ENCODE data around the gene NTMT1. TPM values are rescaled to one million over a fixed set of nuclear protein-coding genes. Genes with fewer than 3 reads are reported as not detected.

NTMT1 gene
- total and polyA plus RNA-seq, 10 of the 15 experiments (the other 5 are each of a cell fraction or from before 2014, with no cell fraction given): 12.8 to 85.4 (median 39.3) TPM

DNA sequence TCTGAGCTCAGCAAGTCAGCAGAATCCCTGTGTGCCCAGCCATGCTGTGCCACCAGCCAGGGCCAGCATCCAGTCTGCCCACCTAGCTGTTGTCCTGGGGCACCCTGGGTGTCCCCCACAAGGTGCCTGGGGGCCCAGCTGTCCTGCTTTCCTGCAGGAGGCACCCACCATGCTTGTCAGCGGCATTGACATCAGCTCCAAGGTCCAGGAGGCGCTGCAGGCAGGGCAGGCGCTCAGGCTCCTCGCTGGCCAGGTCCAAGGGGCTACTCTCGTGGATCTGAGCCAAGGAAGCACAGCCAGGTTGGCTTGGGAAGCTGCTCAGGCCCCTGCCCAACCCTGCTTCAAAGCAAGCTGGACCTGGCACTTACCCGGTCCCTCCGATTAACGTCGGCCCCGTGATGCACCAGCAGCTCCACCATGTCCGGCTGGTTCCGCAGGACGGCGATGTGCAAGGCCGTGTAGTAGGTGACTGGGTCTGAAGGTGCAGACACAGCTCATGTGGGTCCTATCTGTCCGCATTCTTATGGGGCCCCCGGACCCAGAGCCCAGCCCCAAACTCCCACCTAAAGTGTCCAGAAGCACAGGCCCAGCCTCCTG is 13.2 kb downstream of the NTMT1 start:
- Histone ChIP-seq H3K27ac (ENCODE audit: control insufficient read depth, insufficient read depth) (no peak overlapping the region), H3K4me2 (ENCODE audit: control insufficient read depth, insufficient read depth) (no peak overlapping the region), H3K4me1 (ENCODE audit: control insufficient read depth, insufficient read depth, low read length) (peaks cover 6% of the 10 kb centered on the region; the same call in 1 of the 2 replicates), H2AFZ (ENCODE audit: control insufficient read depth, low read depth, low read length) (no peak overlapping the region), H3K79me2 (ENCODE audit: control insufficient read depth, insufficient read depth, low read length) (peaks cover 15% of the 10 kb centered on the region), H3K27me3 (replicated peaks in 1 of 2; ENCODE audit: control insufficient read depth in 2 of 2, insufficient read depth in 2 of 2, low read length in 1 of 2) (no peaks in the 10 kb centered on the region), H3K36me3 (ENCODE audit: control insufficient read depth in 2 of 2, insufficient read depth in 2 of 2, low read length in 1 of 2) (peaks cover 15 to 32% of the 10 kb centered on the region in 2 experiments; a peak in 3 of 4 replicates), H3K9me3 (replicated peaks; ENCODE audit: control insufficient read depth, insufficient read depth, low read length) (no peaks in the 10 kb centered on the region), H3K9ac (ENCODE audit: control insufficient read depth, insufficient read depth, low read length) (no peak overlapping the region), H3K4me3 (no peak overlapping the region), H4K20me1 (ENCODE audit: control insufficient read depth, insufficient read depth) (no peaks in the 10 kb centered on the region)
- DNase-seq (ENCODE audit: low read depth, low spot score): no peak
- no TSS peak for BruUV-seq (replicated peaks)
- POLR2A ChIA-PET: interaction anchor here (1.1 to 1.4 kb wide), 2 partner anchors 8 to 10 kb away, joined by 3 to 4 read pairs; no protein-coding TSS in a partner anchor
- CTCF ChIA-PET: interaction anchor here (0.9 to 2.1 kb wide), 3 partner anchors 13 to 15 kb away, joined by 3 to 7 read pairs (median 4); partner anchors contain the start of gene NTMT1
- ATAC-seq: no peak
- SMC1A ChIA-PET (ENCODE audit: uncharacterized antibody, unreplicated experiment): no interaction called here
- intact Hi-C loops (cut with micrococcal nuclease; ENCODE audit: unreplicated experiment) (no loop called here), in situ Hi-C loops (cut with MboI) (no loop called here)
- FAIRE-seq: no peak
- WGBS (ENCODE audit: insufficient coverage, insufficient replicate concordance, low lambda C conversion rate, missing lambda C conversion rate): 89% methylated on average over 13 of the region's 17 CpGs
- RAD21 ChIA-PET (ENCODE audit: unreplicated experiment): interaction anchor here (2.1 kb wide), 1 partner anchor 14 kb away, joined by 7 read pairs; the partner anchor contains the start of gene NTMT1
- TF ChIP-seq CEBPB (IDR thresholded peaks at IDR 0.05; ENCODE audit: borderline replicate concordance in 1 of 2, low read depth in 2 of 2, low read length in 2 of 2) (no peak), YBX1 (IDR thresholded peaks at IDR 0.05) (no peak), IRF4 (IDR thresholded peaks at IDR 0.05; ENCODE audit: low read depth, low read length) (no peak), RELA (IDR thresholded peaks at IDR 0.05; ENCODE audit: borderline replicate concordance, partially characterized antibody) (no peak), POLR2A (IDR thresholded peaks at IDR 0.05; ENCODE audit: low read depth, low read length) (no peak), RUNX3 (IDR thresholded peaks at IDR 0.05; ENCODE audit: low read length) (no peak)
- TF ChIP-seq, protein P1, sequence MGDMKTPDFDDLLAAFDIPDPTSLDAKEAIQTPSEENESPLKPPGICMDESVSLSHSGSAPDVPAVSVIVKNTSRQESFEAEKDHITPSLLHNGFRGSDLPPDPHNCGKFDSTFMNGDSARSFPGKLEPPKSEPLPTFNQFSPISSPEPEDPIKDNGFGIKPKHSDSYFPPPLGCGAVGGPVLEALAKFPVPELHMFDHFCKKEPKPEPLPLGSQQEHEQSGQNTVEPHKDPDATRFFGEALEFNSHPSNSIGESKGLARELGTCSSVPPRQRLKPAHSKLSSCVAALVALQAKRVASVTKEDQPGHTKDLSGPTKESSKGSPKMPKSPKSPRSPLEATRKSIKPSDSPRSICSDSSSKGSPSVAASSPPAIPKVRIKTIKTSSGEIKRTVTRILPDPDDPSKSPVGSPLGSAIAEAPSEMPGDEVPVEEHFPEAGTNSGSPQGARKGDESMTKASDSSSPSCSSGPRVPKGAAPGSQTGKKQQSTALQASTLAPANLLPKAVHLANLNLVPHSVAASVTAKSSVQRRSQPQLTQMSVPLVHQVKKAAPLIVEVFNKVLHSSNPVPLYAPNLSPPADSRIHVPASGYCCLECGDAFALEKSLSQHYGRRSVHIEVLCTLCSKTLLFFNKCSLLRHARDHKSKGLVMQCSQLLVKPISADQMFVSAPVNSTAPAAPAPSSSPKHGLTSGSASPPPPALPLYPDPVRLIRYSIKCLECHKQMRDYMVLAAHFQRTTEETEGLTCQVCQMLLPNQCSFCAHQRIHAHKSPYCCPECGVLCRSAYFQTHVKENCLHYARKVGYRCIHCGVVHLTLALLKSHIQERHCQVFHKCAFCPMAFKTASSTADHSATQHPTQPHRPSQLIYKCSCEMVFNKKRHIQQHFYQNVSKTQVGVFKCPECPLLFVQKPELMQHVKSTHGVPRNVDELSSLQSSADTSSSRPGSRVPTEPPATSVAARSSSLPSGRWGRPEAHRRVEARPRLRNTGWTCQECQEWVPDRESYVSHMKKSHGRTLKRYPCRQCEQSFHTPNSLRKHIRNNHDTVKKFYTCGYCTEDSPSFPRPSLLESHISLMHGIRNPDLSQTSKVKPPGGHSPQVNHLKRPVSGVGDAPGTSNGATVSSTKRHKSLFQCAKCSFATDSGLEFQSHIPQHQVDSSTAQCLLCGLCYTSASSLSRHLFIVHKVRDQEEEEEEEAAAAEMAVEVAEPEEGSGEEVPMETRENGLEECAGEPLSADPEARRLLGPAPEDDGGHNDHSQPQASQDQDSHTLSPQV (IDR thresholded peaks at IDR 0.05): no peak
- TF ChIP-seq, protein P2, sequence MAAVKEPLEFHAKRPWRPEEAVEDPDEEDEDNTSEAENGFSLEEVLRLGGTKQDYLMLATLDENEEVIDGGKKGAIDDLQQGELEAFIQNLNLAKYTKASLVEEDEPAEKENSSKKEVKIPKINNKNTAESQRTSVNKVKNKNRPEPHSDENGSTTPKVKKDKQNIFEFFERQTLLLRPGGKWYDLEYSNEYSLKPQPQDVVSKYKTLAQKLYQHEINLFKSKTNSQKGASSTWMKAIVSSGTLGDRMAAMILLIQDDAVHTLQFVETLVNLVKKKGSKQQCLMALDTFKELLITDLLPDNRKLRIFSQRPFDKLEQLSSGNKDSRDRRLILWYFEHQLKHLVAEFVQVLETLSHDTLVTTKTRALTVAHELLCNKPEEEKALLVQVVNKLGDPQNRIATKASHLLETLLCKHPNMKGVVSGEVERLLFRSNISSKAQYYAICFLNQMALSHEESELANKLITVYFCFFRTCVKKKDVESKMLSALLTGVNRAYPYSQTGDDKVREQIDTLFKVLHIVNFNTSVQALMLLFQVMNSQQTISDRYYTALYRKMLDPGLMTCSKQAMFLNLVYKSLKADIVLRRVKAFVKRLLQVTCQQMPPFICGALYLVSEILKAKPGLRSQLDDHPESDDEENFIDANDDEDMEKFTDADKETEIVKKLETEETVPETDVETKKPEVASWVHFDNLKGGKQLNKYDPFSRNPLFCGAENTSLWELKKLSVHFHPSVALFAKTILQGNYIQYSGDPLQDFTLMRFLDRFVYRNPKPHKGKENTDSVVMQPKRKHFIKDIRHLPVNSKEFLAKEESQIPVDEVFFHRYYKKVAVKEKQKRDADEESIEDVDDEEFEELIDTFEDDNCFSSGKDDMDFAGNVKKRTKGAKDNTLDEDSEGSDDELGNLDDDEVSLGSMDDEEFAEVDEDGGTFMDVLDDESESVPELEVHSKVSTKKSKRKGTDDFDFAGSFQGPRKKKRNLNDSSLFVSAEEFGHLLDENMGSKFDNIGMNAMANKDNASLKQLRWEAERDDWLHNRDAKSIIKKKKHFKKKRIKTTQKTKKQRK (IDR thresholded peaks at IDR 0.05; ENCODE audit: low read depth, low read length): no peak
- TF ChIP-seq, protein P3, sequence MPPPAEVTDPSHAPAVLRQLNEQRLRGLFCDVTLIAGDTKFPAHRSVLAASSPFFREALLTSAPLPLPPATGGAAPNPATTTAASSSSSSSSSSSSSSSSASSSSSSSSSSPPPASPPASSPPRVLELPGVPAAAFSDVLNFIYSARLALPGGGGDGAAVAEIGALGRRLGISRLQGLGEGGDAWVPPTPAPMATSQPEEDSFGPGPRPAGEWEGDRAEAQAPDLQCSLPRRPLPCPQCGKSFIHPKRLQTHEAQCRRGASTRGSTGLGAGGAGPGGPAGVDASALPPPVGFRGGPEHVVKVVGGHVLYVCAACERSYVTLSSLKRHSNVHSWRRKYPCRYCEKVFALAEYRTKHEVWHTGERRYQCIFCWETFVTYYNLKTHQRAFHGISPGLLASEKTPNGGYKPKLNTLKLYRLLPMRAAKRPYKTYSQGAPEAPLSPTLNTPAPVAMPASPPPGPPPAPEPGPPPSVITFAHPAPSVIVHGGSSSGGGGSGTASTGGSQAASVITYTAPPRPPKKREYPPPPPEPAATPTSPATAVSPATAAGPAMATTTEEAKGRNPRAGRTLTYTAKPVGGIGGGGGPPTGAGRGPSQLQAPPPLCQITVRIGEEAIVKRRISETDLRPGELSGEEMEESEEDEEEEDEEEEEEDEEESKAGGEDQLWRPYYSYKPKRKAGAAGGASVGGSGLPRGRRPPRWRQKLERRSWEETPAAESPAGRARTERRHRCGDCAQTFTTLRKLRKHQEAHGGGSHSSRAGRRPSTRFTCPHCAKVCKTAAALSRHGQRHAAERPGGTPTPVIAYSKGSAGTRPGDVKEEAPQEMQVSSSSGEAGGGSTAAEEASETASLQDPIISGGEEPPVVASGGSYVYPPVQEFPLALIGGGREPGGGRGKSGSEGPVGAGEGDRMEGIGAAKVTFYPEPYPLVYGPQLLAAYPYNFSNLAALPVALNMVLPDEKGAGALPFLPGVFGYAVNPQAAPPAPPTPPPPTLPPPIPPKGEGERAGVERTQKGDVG (CRISPR knock-in tag; IDR thresholded peaks at IDR 0.05): no peak

All from GM12878 (cell line).